GM18907 (cell line): ENCODE measurements around the gene IWS1.
"Not testable (repeated sequence)": the region's sequence is repeated elsewhere in the genome, so short reads cannot be mapped to it uniquely, and the experiment has no call there.

Experiments
- ATAC-seq: cut with Tn5 transposase; IDR thresholded peaks from one replicate; pipeline ENCODE4 v1.9.1; 2021; ENCODE audit warnings: mild to moderate bottlenecking, moderate library complexity; ENCODE audit not compliant: unreplicated experiment

Gene IWS1

GRCh38 chr2:127463155-127463991 is 62.9 kb downstream of the IWS1 start:
- no peak for ATAC-seq

GRCh38 chr2:127462461-127462860 is 63.8 kb downstream of the IWS1 start:
- no peak for ATAC-seq

- no peak for ATAC-seq
These were observed 69.3 kb downstream of the IWS1 start for GRCh38 chr2:127456960-127457359.

- no peak for ATAC-seq
These were observed 70.5 kb downstream of the IWS1 start for GRCh38 chr2:127455566-127456493.

- no peak for ATAC-seq
These were observed 71.4 kb downstream of the IWS1 start for GRCh38 chr2:127454595-127455565.

- no peak for ATAC-seq
These were observed 72.7 kb downstream of the IWS1 start for GRCh38 chr2:127453392-127454171.

- no peak for ATAC-seq
These were observed 73.3 kb downstream of the IWS1 start for GRCh38 chr2:127453013-127453391.

GRCh38 chr2:127452423-127452822 is 73.9 kb downstream of the IWS1 start:
- ATAC-seq: not testable (repeated sequence)

- ATAC-seq: no peak
These were observed 74.3 kb downstream of the IWS1 start for GRCh38 chr2:127451981-127452380.

GRCh38 chr2:127449898-127450297 is 76.4 kb downstream of the IWS1 start:
- ATAC-seq: no peak

GRCh38 chr2:127449414-127449813 is 76.9 kb downstream of the IWS1 start:
- ATAC-seq: no peak

- no peak for ATAC-seq
These were observed 77.8 kb downstream of the IWS1 start for GRCh38 chr2:127448526-127448925.

- no peak for ATAC-seq
These were observed 86.9 kb downstream of the IWS1 start for GRCh38 chr2:127439343-127439742.

- ATAC-seq: no peak
These were observed 88.2 kb downstream of the IWS1 start for GRCh38 chr2:127437781-127438726.

- ATAC-seq: no peak
These were observed 89.2 kb downstream of the IWS1 start for GRCh38 chr2:127437056-127437455.

GRCh38 chr2:127434515-127434914 is 91.8 kb downstream of the IWS1 start:
- ATAC-seq: no peak

- ATAC-seq: no peak
These were observed 94.8 kb downstream of the IWS1 start for GRCh38 chr2:127431408-127432023.
